Measurements from ENCODE around the gene TAC4.
A peak's percentile ranks its signal among the peaks of the same experiment; 100 is the strongest.

Gene TAC4

DNA sequence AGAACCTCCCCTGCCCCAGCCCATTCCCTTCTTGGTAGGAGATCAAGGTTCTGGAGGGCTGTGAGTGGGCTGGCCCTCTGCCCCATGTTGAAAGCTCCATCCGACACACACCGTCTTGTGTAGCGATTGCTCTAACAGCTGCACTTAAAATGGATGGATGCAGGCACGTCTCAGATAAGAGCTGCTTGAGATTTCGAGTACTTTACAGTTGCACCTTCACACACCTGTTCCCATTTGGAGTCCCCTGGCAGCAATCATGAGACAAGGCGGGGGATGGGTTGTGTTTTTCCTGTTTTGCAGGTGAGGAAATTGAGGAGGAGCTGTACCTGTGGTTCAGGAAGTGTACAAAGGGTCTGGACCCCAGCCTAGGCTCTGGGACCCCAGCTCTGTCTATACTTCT, 25.6 kb upstream of the TAC4 start:
- no peak overlapping the region for H3K9ac ChIP-seq (ENCODE audit: low read depth, low read length)
- no peak overlapping the region for H3K27ac ChIP-seq (ENCODE audit: low read depth, low read length)
- no peaks in the 10 kb centered on the region for H3K27me3 ChIP-seq (ENCODE audit: control insufficient read depth, insufficient read depth, low read length)
- H3K4me1 ChIP-seq (ENCODE audit: control insufficient read depth, insufficient read depth, low read length) = peaks cover 6% of the 10 kb centered on the region; the same call in 1 of the 2 replicates
- no peaks in the 10 kb centered on the region for H3K36me3 ChIP-seq (ENCODE audit: control insufficient read depth, insufficient read depth, low read length)
- H3K4me3 ChIP-seq (ENCODE audit: low read depth, low read length) = no peak overlapping the region
- no peaks in the 10 kb centered on the region for H3K9me3 ChIP-seq (ENCODE audit: control insufficient read depth, insufficient read depth, low read length)

GRCh38 chr17:49872754-49873377, 25.0 kb upstream of the TAC4 start:
- Histone ChIP-seq H3K4me3 (ENCODE audit: low read depth, low read length) (no peak overlapping the region), H3K9me3 (ENCODE audit: control insufficient read depth, insufficient read depth, low read length) (no peaks in the 10 kb centered on the region), H3K36me3 (ENCODE audit: control insufficient read depth, insufficient read depth, low read length) (no peaks in the 10 kb centered on the region), H3K27ac (ENCODE audit: low read depth, low read length) (no peak overlapping the region), H3K9ac (ENCODE audit: low read depth, low read length) (no peak overlapping the region), H3K27me3 (ENCODE audit: control insufficient read depth, insufficient read depth, low read length) (no peaks in the 10 kb centered on the region), H3K4me1 (ENCODE audit: control insufficient read depth, insufficient read depth, low read length) (peaks cover 6% of the 10 kb centered on the region; the same call in 1 of the 2 replicates)

DNA sequence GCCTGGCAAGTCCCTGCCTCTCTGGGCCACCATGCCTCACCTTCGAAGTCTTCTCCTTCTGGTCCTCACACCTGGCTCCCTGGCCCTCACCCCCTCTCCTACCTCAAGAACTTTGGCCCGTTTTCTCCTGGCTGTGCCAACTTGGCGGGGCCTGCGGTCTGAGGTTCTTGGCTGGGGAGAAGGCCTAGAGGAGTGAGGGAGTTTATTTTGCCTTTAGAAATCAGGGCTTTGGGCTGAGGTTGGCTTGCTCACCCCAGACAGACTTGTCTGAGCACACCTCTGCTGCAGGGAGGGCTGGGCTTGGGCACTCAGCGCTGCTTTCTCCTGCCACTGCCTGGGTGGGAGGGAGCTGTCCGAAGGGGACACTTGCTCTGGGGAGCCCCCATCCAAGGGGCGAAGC, 23.3 kb upstream of the TAC4 start:
- no peaks in the 10 kb centered on the region for H3K36me3 ChIP-seq (ENCODE audit: control insufficient read depth, insufficient read depth, low read length)
- no peak overlapping the region for H3K9ac ChIP-seq (ENCODE audit: low read depth, low read length)
- no peaks in the 10 kb centered on the region for H3K27me3 ChIP-seq (ENCODE audit: control insufficient read depth, insufficient read depth, low read length)
- H3K9me3 ChIP-seq (ENCODE audit: control insufficient read depth, insufficient read depth, low read length) = no peaks in the 10 kb centered on the region
- H3K4me3 ChIP-seq (ENCODE audit: low read depth, low read length) = no peak overlapping the region
- peaks cover 12% of the 10 kb centered on the region for H3K4me1 ChIP-seq (ENCODE audit: control insufficient read depth, insufficient read depth, low read length)
- H3K27ac ChIP-seq (ENCODE audit: low read depth, low read length) = no peak overlapping the region

DNA sequence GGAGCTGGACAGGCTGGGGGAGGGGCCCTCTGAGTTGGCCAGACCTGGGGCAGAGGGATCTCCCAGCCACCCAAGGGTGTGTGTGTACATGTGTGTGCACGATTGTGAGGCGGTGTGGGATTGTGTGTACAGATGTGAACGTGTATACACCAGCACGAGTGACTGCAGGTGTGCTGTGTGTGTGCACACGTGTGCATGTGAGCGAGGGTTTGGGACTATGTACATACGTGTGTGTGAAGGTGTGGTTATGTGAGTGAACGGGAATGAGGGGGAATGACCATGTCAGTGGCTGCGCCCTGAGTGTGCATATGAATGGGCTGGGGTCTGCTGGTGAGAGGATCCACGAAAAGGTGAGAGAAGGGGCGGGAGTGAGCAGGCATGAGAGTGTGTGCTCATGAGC, 22.4 kb upstream of the TAC4 start:
- no peak overlapping the region for H3K27ac ChIP-seq (ENCODE audit: low read depth, low read length)
- H3K9me3 ChIP-seq (ENCODE audit: control insufficient read depth, insufficient read depth, low read length) = no peaks in the 10 kb centered on the region
- H3K36me3 ChIP-seq (ENCODE audit: control insufficient read depth, insufficient read depth, low read length) = no peaks in the 10 kb centered on the region
- H3K4me1 ChIP-seq (ENCODE audit: control insufficient read depth, insufficient read depth, low read length) = peaks cover 17% of the 10 kb centered on the region
- no peak overlapping the region for H3K9ac ChIP-seq (ENCODE audit: low read depth, low read length)
- H3K4me3 ChIP-seq (ENCODE audit: low read depth, low read length) = no peak overlapping the region
- H3K27me3 ChIP-seq (ENCODE audit: control insufficient read depth, insufficient read depth, low read length) = no peaks in the 10 kb centered on the region

DNA sequence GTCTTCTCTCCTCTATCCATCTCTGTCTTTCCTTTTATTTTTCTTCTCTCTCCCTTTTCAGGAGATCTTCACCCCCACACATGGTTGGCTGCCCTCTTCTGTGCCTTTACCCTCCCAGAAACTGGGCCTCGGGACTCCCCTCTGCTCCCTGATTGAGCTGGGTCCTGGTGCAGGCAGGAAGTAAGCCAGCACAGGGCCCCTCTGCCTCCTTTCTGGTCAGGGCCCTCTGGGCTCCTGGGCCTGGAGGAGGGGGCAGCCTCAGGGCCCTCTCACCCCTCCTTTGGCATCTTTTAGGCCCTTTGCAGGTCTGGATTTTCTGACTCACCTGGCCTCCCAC, 21.1 kb upstream of the TAC4 start:
- peaks cover 20% of the 10 kb centered on the region for H3K4me1 ChIP-seq (ENCODE audit: control insufficient read depth, insufficient read depth, low read length)
- no peaks in the 10 kb centered on the region for H3K9me3 ChIP-seq (ENCODE audit: control insufficient read depth, insufficient read depth, low read length)
- no peak overlapping the region for H3K27ac ChIP-seq (ENCODE audit: low read depth, low read length)
- H3K27me3 ChIP-seq (ENCODE audit: control insufficient read depth, insufficient read depth, low read length) = no peaks in the 10 kb centered on the region
- no peak overlapping the region for H3K4me3 ChIP-seq (ENCODE audit: low read depth, low read length)
- no peaks in the 10 kb centered on the region for H3K36me3 ChIP-seq (ENCODE audit: control insufficient read depth, insufficient read depth, low read length)
- no peak overlapping the region for H3K9ac ChIP-seq (ENCODE audit: low read depth, low read length)

DNA sequence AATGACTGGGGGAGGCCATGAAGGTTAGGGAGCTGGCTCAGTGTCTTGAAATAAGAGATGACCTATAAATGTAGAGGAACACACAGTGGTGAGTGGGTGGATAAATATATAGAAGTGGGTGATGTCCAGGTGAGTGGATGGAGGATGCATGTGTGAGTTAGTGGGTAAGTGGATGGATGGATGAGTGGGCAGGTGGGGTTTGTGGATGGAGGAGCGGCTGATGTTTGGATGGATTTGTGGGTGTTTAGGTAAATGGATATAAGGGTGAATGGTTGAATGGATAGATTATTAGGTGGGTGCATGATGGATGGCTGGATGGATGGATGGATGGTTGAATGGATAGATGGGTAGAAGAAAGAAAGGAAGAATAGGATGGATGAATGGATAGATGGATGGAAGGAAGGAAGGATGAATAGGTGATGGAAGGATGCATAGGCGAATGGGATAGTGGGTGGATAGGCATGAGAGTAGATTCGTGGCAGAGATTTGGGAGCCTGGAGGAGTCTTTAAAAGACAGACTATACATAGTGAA, 19.1 kb upstream of the TAC4 start:
- H3K36me3 ChIP-seq (ENCODE audit: control insufficient read depth, insufficient read depth, low read length) = no peaks in the 10 kb centered on the region
- H3K9me3 ChIP-seq (ENCODE audit: control insufficient read depth, insufficient read depth, low read length) = no peaks in the 10 kb centered on the region
- no peak overlapping the region for H3K9ac ChIP-seq (ENCODE audit: low read depth, low read length)
- no peak overlapping the region for H3K4me3 ChIP-seq (ENCODE audit: low read depth, low read length)
- peaks cover 20% of the 10 kb centered on the region for H3K4me1 ChIP-seq (ENCODE audit: control insufficient read depth, insufficient read depth, low read length)
- no peak overlapping the region for H3K27ac ChIP-seq (ENCODE audit: low read depth, low read length)
- no peaks in the 10 kb centered on the region for H3K27me3 ChIP-seq (ENCODE audit: control insufficient read depth, insufficient read depth, low read length)

DNA sequence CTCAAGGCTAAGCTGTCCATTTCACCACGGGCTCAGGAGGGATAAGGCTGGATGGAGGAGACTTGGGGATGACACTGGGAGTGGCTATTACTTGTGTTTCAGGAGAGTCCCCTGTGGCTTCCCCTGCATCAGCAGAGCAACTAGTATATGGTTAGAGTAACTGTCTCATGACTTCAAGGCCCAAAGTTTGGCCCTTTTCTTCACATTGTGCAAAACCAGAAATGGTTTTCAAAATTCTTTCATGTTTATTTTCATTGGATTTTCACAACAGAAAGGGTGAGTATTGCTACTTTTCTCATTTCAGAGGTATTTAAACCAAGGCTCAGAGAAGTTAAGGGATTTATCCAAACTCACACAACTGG, 18.1 kb upstream of the TAC4 start:
- peaks cover 3% of the 10 kb centered on the region; the same call in 1 of the 2 replicates for H3K27me3 ChIP-seq (ENCODE audit: control insufficient read depth, insufficient read depth, low read length)
- peak overlapping the region; percentile 78 for H3K27ac ChIP-seq (ENCODE audit: low read depth, low read length)
- H3K4me1 ChIP-seq (ENCODE audit: control insufficient read depth, insufficient read depth, low read length) = peaks cover 25% of the 10 kb centered on the region
- H3K36me3 ChIP-seq (ENCODE audit: control insufficient read depth, insufficient read depth, low read length) = no peaks in the 10 kb centered on the region
- H3K4me3 ChIP-seq (ENCODE audit: low read depth, low read length) = peak overlapping the region; percentile 29; the same call in 1 of the 2 replicates
- no peaks in the 10 kb centered on the region for H3K9me3 ChIP-seq (ENCODE audit: control insufficient read depth, insufficient read depth, low read length)
- H3K9ac ChIP-seq (ENCODE audit: low read depth, low read length) = no peak overlapping the region

GRCh38 chr17:49862781-49863331, 15.0 kb upstream of the TAC4 start:
- Histone ChIP-seq H3K27me3 (ENCODE audit: control insufficient read depth, insufficient read depth, low read length) (peaks cover 7% of the 10 kb centered on the region), H3K4me3 (ENCODE audit: low read depth, low read length) (no peak overlapping the region), H3K27ac (ENCODE audit: low read depth, low read length) (no peak overlapping the region), H3K9me3 (ENCODE audit: control insufficient read depth, insufficient read depth, low read length) (no peaks in the 10 kb centered on the region), H3K4me1 (ENCODE audit: control insufficient read depth, insufficient read depth, low read length) (peaks cover 25% of the 10 kb centered on the region), H3K9ac (ENCODE audit: low read depth, low read length) (no peak overlapping the region), H3K36me3 (ENCODE audit: control insufficient read depth, insufficient read depth, low read length) (no peaks in the 10 kb centered on the region)

DNA sequence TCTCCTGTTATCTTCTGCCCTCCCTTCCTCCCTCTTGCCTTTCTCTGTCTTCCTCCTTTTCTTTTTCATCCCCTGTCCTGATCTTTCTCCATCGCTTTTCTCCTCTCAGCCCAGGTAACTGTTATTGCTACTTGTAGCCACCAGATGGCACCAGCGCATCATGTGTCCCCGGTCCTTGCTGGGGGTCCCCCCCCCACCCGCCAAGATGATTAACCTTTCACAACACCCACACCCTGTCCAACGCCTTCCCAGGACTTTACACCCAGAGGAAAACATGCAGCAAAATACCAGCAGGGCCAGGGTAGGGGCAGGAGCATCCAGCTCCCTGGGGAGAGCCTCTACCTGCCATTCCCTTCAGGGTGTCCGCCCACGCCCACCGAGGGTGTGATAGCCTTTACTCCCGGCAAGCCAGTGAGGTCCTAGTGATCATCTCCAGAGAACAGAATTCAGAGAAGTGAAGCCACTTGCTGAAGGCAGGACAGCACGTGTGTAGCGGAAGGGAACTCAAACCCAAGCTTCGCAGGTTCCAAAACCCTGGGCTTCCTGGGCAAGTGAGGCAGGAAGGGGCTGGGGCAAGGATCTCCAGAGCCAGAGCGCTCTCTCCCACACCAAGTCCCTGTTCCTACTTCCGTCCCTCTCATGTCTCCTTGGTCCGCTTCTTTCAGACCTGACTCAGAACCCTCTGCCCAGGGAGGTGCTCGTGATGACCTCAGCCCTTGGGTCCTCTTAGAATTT, 13.4 kb upstream of the TAC4 start:
- Histone ChIP-seq H3K9me3 (ENCODE audit: control insufficient read depth, insufficient read depth, low read length) (no peaks in the 10 kb centered on the region), H3K36me3 (ENCODE audit: control insufficient read depth, insufficient read depth, low read length) (no peaks in the 10 kb centered on the region), H3K27me3 (ENCODE audit: control insufficient read depth, insufficient read depth, low read length) (peaks cover 7% of the 10 kb centered on the region), H3K4me3 (ENCODE audit: low read depth, low read length) (no peak overlapping the region), H3K27ac (ENCODE audit: low read depth, low read length) (no peak overlapping the region), H3K4me1 (ENCODE audit: control insufficient read depth, insufficient read depth, low read length) (peaks cover 20% of the 10 kb centered on the region), H3K9ac (ENCODE audit: low read depth, low read length) (no peak overlapping the region)

GRCh38 chr17:49859991-49860953, 12.4 kb upstream of the TAC4 start:
- Histone ChIP-seq H3K36me3 (ENCODE audit: control insufficient read depth, insufficient read depth, low read length) (no peaks in the 10 kb centered on the region), H3K4me3 (ENCODE audit: low read depth, low read length) (no peak overlapping the region), H3K4me1 (ENCODE audit: control insufficient read depth, insufficient read depth, low read length) (peaks cover 10% of the 10 kb centered on the region), H3K27me3 (ENCODE audit: control insufficient read depth, insufficient read depth, low read length) (peaks cover 7% of the 10 kb centered on the region), H3K9me3 (ENCODE audit: control insufficient read depth, insufficient read depth, low read length) (no peaks in the 10 kb centered on the region), H3K27ac (ENCODE audit: low read depth, low read length) (no peak overlapping the region), H3K9ac (ENCODE audit: low read depth, low read length) (no peak overlapping the region)
